Measurements from ENCODE around the gene ZNF213.

The ZNF213 gene

GRCh38 chr16:3101018-3101840 is 33.6 kb upstream of the ZNF213 start:
- peak; percentile 66 for DNase-seq (ENCODE audit: low spot score)

DNA sequence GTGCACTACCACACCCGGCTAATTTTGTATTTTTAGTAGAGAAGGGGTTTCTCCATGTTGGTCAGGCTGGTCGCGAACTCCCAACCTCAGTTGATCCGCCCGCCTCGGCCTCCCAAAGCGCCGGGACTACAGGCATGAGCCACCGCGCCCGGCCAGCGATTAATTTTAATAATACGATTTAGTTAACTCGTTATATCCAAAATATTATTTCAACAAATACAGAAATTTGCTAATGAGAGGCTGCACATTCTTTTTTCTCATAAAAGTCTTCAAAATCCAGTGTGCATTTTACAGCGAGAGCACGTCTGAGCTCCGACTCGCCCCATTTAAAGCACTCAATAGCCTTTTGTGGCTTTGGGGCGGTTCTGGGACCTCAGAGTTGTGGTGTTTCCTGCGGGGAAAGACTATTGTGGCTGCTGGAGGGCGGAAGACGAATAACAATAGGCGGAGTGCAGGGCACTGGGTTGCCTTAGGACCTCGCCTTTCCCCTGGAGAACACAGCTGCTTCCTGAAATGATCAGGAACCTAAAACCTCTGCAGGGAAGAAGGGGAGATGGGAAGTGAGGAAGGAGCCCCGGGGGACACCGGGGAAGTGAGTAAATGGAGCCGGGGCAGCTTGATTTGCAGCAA is 32.9 kb upstream of the ZNF213 start:
- DNase-seq (ENCODE audit: low spot score) = no peak

DNA sequence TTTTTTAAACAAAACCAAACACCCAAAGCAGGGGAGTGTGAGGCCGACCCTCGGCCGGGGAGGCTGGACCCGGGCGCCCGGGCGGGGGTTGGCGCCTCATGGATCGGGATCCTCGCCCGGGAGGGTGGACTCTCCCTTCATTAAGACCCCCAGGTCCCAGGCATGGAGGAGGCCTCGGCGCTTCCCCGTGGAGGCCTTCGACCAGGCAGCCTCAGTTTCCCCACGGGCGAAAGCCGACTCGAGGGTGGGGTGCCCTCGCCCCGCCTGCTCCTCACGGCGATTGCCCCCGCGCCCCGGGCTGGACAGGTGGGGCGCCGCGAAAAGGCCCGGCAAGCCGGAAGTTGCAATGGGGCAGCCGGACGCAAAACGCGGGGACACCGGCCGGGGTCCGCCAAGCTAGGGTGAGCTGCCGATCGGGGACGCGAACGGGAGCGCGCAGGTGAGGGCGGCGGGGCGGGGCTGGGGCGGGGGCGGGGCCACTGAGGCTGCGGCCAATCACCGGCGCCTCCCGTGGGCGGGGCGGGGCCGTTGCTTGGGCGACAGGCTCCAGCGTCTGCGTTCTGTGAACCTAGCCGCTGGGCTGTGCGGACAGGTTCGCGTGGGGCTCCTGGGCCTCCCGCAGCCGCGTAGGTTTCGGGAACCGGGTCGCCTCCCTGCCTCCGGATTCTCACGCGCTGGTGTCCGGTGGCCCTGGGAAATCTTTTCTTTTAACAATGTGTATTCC is 28.5 kb upstream of the ZNF213 start:
- peak; percentile 90 for DNase-seq (ENCODE audit: low spot score)

GRCh38 chr16:3112058-3112880 is 22.6 kb upstream of the ZNF213 start, which contains the start of gene ZNF205:
ZNF205 (plus strand) TSS chr16:3112586; CDS start chr16:3113431, 845 bp downstream.
- DNase-seq (ENCODE audit: low spot score) = peak; percentile 92

- DNase-seq (ENCODE audit: low spot score) = no peak
Observed at GRCh38 chr16:3112881-3113574, 21.8 kb upstream of the ZNF213 start.

GRCh38 chr16:3113765-3114479 is 20.9 kb upstream of the ZNF213 start:
- no peak for DNase-seq (ENCODE audit: low spot score)

DNA sequence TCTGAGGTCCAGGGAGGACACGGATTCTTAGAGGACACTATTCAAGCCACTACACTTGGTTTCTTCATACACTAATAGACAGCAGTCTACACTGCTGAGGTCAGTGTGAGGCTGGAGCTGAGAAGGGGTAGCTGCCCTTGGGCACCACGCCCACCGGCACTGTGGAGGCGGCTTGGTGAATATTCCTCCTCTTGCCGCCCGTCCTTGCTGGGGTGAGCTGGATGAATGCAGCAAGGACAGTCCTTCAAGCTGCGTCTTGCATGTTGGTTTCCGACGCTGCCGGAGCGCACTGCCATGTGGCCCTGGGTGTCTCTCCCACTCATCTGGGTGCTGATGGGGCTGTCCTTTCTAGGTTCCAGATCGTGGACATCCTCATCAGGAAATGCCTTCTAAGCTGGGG is 19.8 kb upstream of the ZNF213 start:
- no peak for DNase-seq (ENCODE audit: low spot score)

DNA sequence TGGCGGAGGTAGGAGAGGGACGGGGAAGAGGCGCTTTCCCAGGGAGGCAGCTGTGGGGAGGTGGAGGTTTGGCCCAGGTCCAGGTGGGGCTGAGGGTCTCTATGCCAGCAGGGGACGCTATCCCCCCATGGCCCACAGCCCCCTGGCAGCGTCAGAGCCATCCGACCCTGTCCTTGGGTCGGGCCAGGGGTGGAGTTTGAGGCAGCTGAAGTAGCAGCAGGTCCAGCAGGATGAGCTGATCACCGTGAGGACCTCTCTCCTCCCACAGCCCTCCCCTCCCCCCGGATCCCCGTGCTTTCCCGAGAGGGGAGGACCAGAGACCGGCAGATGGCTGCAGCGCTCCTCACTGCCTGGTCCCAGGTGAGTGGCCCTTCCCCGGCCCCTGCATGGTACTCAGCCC is 19.3 kb upstream of the ZNF213 start:
- DNase-seq (ENCODE audit: low spot score) = no peak

- DNase-seq (ENCODE audit: low spot score) = no peak
Observed at GRCh38 chr16:3118204-3118790, 16.5 kb upstream of the ZNF213 start.

DNA sequence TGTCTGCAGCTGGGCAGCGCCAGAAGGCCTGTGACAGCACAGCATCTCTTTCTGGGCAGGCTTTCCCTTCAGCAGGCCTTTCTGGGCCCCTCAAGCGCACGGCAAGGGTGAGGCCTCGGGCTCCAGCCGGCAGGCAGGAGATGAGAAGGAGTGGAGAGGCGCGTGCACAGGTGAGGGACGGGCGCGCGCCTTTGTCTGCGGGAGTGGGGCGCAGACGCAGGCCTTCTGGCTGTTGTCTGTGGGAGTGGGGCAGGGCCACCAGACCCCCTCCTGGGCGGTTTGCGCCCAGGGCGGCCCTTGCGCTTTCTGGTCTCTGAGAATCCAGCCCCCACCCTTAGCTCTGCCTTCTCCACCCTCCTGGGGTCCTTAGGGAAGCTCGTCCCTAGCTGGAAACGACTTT is 16.0 kb upstream of the ZNF213 start:
- no peak for DNase-seq (ENCODE audit: low spot score)

GRCh38 chr16:3119286-3119685 is 15.5 kb upstream of the ZNF213 start:
- no peak for DNase-seq (ENCODE audit: low spot score)

DNA sequence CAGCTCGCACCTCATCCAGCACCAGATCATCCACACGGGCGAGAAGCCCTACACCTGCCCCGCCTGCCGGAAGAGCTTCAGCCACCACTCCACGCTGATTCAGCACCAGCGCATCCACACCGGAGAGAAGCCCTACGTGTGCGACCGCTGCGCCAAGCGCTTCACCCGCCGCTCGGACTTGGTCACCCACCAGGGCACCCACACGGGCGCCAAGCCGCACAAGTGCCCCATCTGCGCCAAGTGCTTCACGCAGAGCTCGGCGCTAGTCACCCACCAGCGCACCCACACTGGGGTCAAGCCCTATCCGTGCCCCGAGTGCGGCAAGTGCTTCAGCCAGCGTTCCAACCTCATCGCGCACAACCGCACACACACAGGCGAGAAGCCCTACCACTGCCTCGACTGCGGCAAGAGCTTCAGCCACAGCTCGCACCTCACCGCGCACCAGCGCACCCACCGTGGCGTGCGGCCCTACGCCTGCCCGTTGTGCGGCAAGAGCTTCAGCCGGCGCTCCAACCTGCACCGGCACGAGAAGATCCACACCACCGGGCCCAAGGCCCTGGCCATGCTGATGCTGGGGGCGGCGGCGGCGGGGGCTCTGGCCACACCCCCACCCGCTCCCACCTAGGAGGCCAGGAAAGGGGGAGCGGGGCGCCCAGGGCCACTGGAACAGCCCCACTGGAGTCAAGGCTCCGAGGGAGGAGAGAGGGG is 15.0 kb upstream of the ZNF213 start:
- DNase-seq (ENCODE audit: low spot score) = no peak

- no peak for DNase-seq (ENCODE audit: low spot score)
Observed at GRCh38 chr16:3120435-3120834, 14.4 kb upstream of the ZNF213 start.

DNA sequence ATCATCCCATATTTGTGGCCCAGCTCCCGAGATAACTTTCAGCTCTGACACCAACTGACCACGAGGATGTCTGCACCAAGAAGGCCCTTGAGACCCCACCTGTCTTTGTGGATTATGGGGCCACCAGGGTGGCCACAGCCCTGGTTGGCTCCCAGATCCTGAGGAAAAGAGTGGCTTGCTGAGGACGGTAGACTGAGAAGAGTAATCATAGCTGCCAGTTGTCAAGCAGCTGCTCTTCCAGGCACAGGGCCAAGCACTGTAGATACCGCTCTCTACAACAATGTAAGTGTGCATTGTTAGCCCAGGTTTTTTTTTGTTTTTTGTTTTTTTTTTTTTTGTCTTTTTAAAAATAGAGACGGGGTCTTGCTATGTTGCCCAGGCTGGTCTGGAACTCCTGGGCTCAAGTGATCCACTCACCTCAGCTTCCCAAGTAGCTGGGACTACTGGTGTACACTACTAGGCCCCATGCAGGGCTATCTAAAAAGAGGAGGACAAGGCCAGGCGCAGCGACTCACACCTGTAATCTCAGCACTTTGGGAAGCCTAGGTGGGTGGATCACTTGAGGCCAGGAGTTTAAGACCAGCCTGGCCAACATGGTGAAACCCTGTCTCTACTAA is 12.9 kb upstream of the ZNF213 start:
- DNase-seq (ENCODE audit: low spot score) = no peak

DNA sequence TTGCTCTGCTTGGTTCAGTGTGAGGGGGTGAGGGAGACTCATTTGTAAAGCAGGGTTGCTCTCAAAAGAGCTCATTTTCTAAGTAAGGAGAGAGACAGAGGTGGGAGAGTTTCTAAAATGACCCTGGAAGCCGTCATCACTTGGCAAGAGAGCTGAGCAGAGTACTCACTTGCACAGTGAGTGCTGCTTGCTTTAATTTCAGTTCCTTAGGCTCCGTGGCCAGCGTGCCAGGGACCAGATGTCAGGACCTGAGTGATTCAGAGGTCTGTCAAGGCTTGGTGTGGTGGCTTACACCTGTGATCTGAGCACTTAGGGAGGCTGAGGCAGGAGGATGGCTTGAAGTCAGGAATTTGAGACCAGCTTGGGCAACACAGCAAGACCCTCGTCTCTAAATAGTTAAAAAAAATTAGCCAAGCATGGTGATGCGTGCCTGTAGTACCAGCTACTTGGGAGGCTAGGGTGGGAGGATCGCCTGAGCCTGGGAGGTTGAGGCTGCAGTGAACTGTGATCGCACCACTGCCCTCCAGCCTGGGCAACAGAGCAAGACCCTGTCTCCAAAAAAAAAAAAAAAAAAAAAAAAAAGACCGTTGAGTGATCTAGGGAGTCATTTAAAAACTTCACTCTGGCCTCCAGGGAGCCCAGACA is 11.8 kb upstream of the ZNF213 start:
- DNase-seq (ENCODE audit: low spot score) = no peak

- peak; percentile 88 for DNase-seq (ENCODE audit: low spot score)
Observed at GRCh38 chr16:3123986-3124886, 10.6 kb upstream of the ZNF213 start.

GRCh38 chr16:3127745-3128144 is 7.1 kb upstream of the ZNF213 start:
- no peak for DNase-seq (ENCODE audit: low spot score)

Data from HuH-7.5 (cell line).